HG02678 (cell line): ENCODE data around the gene CPT1C.

Experiments
- ATAC-seq: cut with Tn5 transposase; IDR thresholded peaks from one replicate; pipeline ENCODE4 v1.9.1; 2021; ENCODE audit warnings: mild to moderate bottlenecking, moderate library complexity; ENCODE audit not compliant: unreplicated experiment

Gene CPT1C

GRCh38 chr19:49749055-49749716 lies 58.3 kb downstream of the CPT1C start:
- no peak for ATAC-seq

- ATAC-seq, result no peak
Observed at GRCh38 chr19:49749771-49750170, 58.9 kb downstream of the CPT1C start.

GRCh38 chr19:49752701-49753100 lies 61.8 kb downstream of the CPT1C start:
- no peak for ATAC-seq

GRCh38 chr19:49755956-49756355 lies 65.0 kb downstream of the CPT1C start:
- no peak for ATAC-seq

- ATAC-seq, result no peak
Observed at GRCh38 chr19:49758292-49758691, 67.4 kb downstream of the CPT1C start.

GRCh38 chr19:49761249-49761624 lies 70.3 kb downstream of the CPT1C start:
- no peak for ATAC-seq

GRCh38 chr19:49761625-49762311 lies 70.9 kb downstream of the CPT1C start:
- ATAC-seq, result no peak

GRCh38 chr19:49763230-49763629 lies 72.3 kb downstream of the CPT1C start, which contains the start of gene TSKS:
Gene TSKS, minus strand, starts transcription at chr19:49763306. Its CDS starts 59 bp downstream, at chr19:49763247.
- no peak for ATAC-seq
